DOHH2 (cell line): ENCODE measurements around the gene HPX.

ENCODE experiments used
- H3F3A ChIP-seq: fragments of 200-600 bp; sonication (generic), shearing (Covaris generic); 2 replicates; pipeline ENCODE4 v1.6.0; 2016; ENCODE audit warnings: antibody characterized with exemption, mild to moderate bottlenecking; ENCODE audit not compliant: control insufficient read depth, insufficient read depth
- H3K27ac ChIP-seq: fragments of 200-600 bp; sonication (generic); 2 replicates; pipeline ENCODE4 v1.5.1; 2014; ENCODE audit warnings: low read depth, mild to moderate bottlenecking, low read length, moderate library complexity
- H3K27me3 ChIP-seq: fragments of 200-600 bp; sonication (generic); 2 replicates; pipeline ENCODE4 v1.6.1; 2014; ENCODE audit warnings: mild to moderate bottlenecking, low read length, mixed read lengths; ENCODE audit not compliant: control insufficient read depth
- H3K36me3 ChIP-seq: fragments of 200-600 bp; sonication (generic); 2 replicates; pipeline ENCODE4 v1.6.1; 2014; ENCODE audit warnings: mild to moderate bottlenecking, low read length, moderate library complexity, mixed read lengths; ENCODE audit not compliant: control insufficient read depth
- H3K4me1 ChIP-seq: fragments of 200-600 bp; sonication (generic); 2 replicates; pipeline ENCODE4 v1.6.1; 2014; ENCODE audit warnings: mild to moderate bottlenecking, low read length, mixed read lengths; ENCODE audit not compliant: control insufficient read depth
- H3K4me2 ChIP-seq: fragments of 200-600 bp; sonication (generic); 2 replicates; pipeline ENCODE4 v1.6.0; 2014; ENCODE audit warnings: mild to moderate bottlenecking, low read length, moderate library complexity
- H3K4me3 ChIP-seq: fragments of 200-600 bp; sonication (generic); 2 replicates; pipeline ENCODE4 v1.5.1; 2014; ENCODE audit warnings: mild to moderate bottlenecking, low read length, mixed read lengths
- H3K79me2 ChIP-seq: fragments of 200-600 bp; sonication (generic); 2 replicates; pipeline ENCODE4 v1.6.1; 2014; ENCODE audit warnings: mild to moderate bottlenecking, low read length, mixed read lengths; ENCODE audit not compliant: control insufficient read depth
- H3K9me2 ChIP-seq: fragments of 200-600 bp; sonication (generic); replicated peaks from 2 replicates; pipeline ENCODE4 v1.6.1; 2014; ENCODE audit warnings: mild to moderate bottlenecking, low read length, mixed read lengths; ENCODE audit not compliant: control insufficient read depth
- H3K9me3 ChIP-seq: fragments of 200-600 bp; sonication (generic); 2 replicates; pipeline ENCODE4 v1.6.1; 2014; ENCODE audit warnings: antibody characterized with exemption, low read length, mixed read lengths; ENCODE audit not compliant: control insufficient read depth, insufficient read depth
- H4K20me1 ChIP-seq: fragments of 200-600 bp; sonication (generic); 2 replicates; pipeline ENCODE4 v1.6.0; 2014; ENCODE audit warnings: low read depth, mild to moderate bottlenecking, antibody characterized with exemption, low read length, moderate library complexity; ENCODE audit not compliant: control insufficient read depth, insufficient read depth
- CTCF ChIP-seq: fragments of 200-600 bp; sonication (generic); IDR thresholded peaks from one replicate; pipeline ENCODE4 v1.5.1; 2014; ENCODE audit warnings: antibody characterized with exemption, mild to moderate bottlenecking, low read depth, low read length; ENCODE audit not compliant: poor library complexity, severe bottlenecking
- EZH2phosphoT487 ChIP-seq: fragments of 200-600 bp; sonication (generic); IDR thresholded peaks from 2 replicates; pipeline ENCODE4 v1.6.1; 2017; ENCODE audit warnings: borderline replicate concordance, mild to moderate bottlenecking, antibody characterized with exemption, low read length, moderate library complexity, mixed read lengths

The HPX gene

DNA sequence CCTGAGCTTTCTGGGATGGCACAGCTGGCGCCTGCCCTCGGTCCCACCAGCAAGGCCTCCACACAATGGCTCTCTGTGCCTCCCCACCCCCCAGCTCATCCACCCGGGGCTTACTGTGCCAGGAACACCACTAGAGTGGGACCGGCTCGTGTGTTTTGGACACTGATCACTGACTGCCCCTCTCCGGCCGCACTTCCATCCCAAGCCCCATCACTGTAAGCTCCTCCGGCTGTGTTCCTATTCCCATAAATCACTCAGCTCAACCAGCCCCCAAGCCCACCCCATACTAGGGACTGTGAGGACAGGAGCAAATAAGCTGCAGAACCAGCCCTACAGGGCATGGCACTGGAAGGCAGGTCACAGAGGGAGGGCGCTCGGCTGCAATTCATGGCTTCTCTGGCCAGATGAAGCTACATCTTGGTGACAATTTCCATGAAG is 29.2 kb downstream of the HPX start:
- Histone ChIP-seq H3K27ac (no peak overlapping the region), H3K4me2 (no peak overlapping the region), H3K4me1 (no peaks in the 10 kb centered on the region), H3K4me3 (no peak overlapping the region), H3K9me2 (no peaks in the 10 kb centered on the region), H3K27me3 (peaks cover 19% of the 10 kb centered on the region; the same call in 1 of the 2 replicates), H4K20me1 (no peaks in the 10 kb centered on the region), H3K36me3 (no peaks in the 10 kb centered on the region), H3F3A (no peaks in the 10 kb centered on the region), H3K9me3 (no peaks in the 10 kb centered on the region), H3K79me2 (no peaks in the 10 kb centered on the region)
- TF ChIP-seq EZH2phosphoT487 = no peak
- no peak for TF ChIP-seq CTCF

DNA sequence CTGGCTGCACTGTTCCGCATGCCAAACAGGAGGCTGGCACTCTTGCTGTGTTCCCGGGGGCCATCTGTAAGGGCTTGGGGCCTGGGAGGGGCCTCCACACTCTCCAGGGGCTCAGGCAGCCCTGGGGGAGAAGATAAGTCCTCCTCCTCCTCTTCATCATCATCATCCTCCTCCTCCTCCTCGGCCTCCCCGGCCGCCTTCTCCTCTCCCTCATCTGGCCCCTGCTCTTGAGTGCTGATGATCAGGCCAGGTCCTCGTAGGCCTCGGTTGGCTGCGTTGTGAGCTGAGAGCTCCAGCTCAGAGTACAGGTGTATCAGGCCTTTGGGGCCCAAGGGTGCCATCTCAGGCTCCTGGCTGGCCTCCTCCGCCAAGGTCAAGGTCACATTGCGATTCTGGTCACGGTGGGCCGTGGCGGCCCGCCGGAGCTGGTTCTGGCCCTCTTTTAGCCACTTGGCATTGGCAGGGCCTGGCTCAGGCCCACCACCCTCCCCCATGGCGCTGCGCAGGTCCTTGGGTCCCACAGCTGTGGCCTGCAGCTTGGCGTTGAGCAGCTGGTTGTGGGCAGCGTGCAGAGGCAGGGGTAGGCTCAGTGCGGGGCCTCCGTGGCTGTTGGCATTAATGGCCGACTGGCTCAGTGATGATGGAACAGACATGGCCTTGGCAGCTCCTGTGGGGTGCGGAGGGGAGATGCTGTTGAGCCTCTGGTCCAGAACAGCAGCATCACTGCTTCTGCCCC is 29.9 kb downstream of the HPX start:
- no peaks in the 10 kb centered on the region for H3K9me2 ChIP-seq
- H3F3A ChIP-seq = no peaks in the 10 kb centered on the region
- H3K36me3 ChIP-seq = no peaks in the 10 kb centered on the region
- H3K4me3 ChIP-seq = no peak overlapping the region
- no peaks in the 10 kb centered on the region for H4K20me1 ChIP-seq
- H3K27ac ChIP-seq = no peak overlapping the region
- H3K79me2 ChIP-seq = no peaks in the 10 kb centered on the region
- TF ChIP-seq EZH2phosphoT487 (no peak), CTCF (no peak)
- peaks cover 13% of the 10 kb centered on the region; the same call in 1 of the 2 replicates for H3K27me3 ChIP-seq
- H3K9me3 ChIP-seq = no peaks in the 10 kb centered on the region
- no peaks in the 10 kb centered on the region for H3K4me1 ChIP-seq
- H3K4me2 ChIP-seq = no peak overlapping the region

GRCh38 chr11:6406370-6406769 is 34.4 kb downstream of the HPX start:
- peaks cover 34% of the 10 kb centered on the region for H3K4me1 ChIP-seq
- H3K9me3 ChIP-seq = no peaks in the 10 kb centered on the region
- H3F3A ChIP-seq = no peaks in the 10 kb centered on the region
- H3K36me3 ChIP-seq = no peaks in the 10 kb centered on the region
- no peak overlapping the region for H3K4me3 ChIP-seq
- H3K27me3 ChIP-seq = no peaks in the 10 kb centered on the region
- H4K20me1 ChIP-seq = no peaks in the 10 kb centered on the region; the same call in 1 of the 2 replicates
- no peaks in the 10 kb centered on the region for H3K9me2 ChIP-seq
- TF ChIP-seq EZH2phosphoT487 (no peak), CTCF (no peak)
- H3K27ac ChIP-seq = no peak overlapping the region
- no peaks in the 10 kb centered on the region for H3K79me2 ChIP-seq
- H3K4me2 ChIP-seq = no peak overlapping the region
